GM23338 (cell line): ENCODE results near the gene AGXT. TPM values are rescaled to one million over a fixed set of nuclear protein-coding genes. Genes with fewer than 3 reads are reported as not detected.

Source experiments
- ATAC-seq: fragments of 200-7000 bp; cut with Tn5 transposase; 3 replicates; pipeline ENCODE4 v1.9.1; 2020
- DNase-seq: peaks from one replicate; pipeline ENCODE4 v3.0.0-alpha.2; 2015; ENCODE audit warnings: low spot score
- H2AFZ ChIP-seq: fragments of 200-600 bp; sonication (generic); 2 replicates; pipeline ENCODE4 v1.8.0; 2016; ENCODE audit warnings: antibody characterized with exemption, mild to moderate bottlenecking, moderate library complexity
- H3F3A ChIP-seq: fragments of 200-600 bp; sonication (generic); replicated peaks from 2 replicates; pipeline ENCODE4 v1.8.0; 2017; ENCODE audit warnings: antibody characterized with exemption, mixed run types, low read depth
- H3K27ac ChIP-seq: fragments of 200-600 bp; sonication (generic); 2 replicates; pipeline ENCODE4 v1.6.1; 2016; ENCODE audit warnings: low read depth
- H3K27me3 ChIP-seq: fragments of 200-600 bp; sonication (generic); 2 replicates; pipeline ENCODE4 v1.8.0; 2016; ENCODE audit warnings: mild to moderate bottlenecking, mixed run types, moderate library complexity; ENCODE audit not compliant: insufficient read depth
- H3K36me3 ChIP-seq: fragments of 200-600 bp; sonication (generic); 2 replicates; pipeline ENCODE4 v1.8.0; 2016; ENCODE audit warnings: mild to moderate bottlenecking; ENCODE audit not compliant: insufficient read depth
- H3K4me1 ChIP-seq: fragments of 200-600 bp; sonication (generic); 2 replicates; pipeline ENCODE4 v1.8.0; 2016; ENCODE audit warnings: mild to moderate bottlenecking, moderate library complexity; ENCODE audit not compliant: insufficient read depth
- H3K4me2 ChIP-seq: fragments of 200-600 bp; sonication (generic); 2 replicates; pipeline ENCODE4 v1.7.1; 2017; ENCODE audit warnings: mixed run types
- H3K4me3 ChIP-seq: fragments of 200-600 bp; sonication (generic); 2 replicates; pipeline ENCODE4 v1.6.1; 2016; ENCODE audit warnings: mixed run types
- H3K79me2 ChIP-seq: fragments of 200-600 bp; sonication (generic); replicated peaks from 2 replicates; pipeline ENCODE4 v1.8.0; 2017; ENCODE audit warnings: mild to moderate bottlenecking; ENCODE audit not compliant: insufficient read depth
- H3K9me2 ChIP-seq: fragments of 200-600 bp; sonication (generic); 2 replicates; pipeline ENCODE4 v1.8.0; 2017; ENCODE audit not compliant: insufficient read depth
- H4K20me1 ChIP-seq: fragments of 200-600 bp; sonication (generic); replicated peaks from 2 replicates; pipeline ENCODE4 v1.8.0; 2017; ENCODE audit warnings: mild to moderate bottlenecking; ENCODE audit not compliant: insufficient read depth
- H3K27ac Mint-ChIP-seq: 2 replicates; pipeline ENCODE4 v1.8.0; 2020; ENCODE audit warnings: inconsistent platforms, mild to moderate bottlenecking, moderate library complexity, mixed read lengths
- H3K27me3 Mint-ChIP-seq: 3 replicates; pipeline ENCODE4 v1.8.0; 2022; ENCODE audit warnings: low read depth, mild to moderate bottlenecking, moderate library complexity, mixed read lengths, inconsistent platforms; ENCODE audit not compliant: insufficient read depth, poor library complexity
- H3K36me3 Mint-ChIP-seq: 3 replicates; pipeline ENCODE4 v1.8.0; 2021; ENCODE audit warnings: low read depth, mild to moderate bottlenecking, inconsistent platforms, moderate library complexity, mixed read lengths
- H3K4me1 Mint-ChIP-seq: 3 replicates; pipeline ENCODE4 v1.8.0; 2020; ENCODE audit warnings: mild to moderate bottlenecking, inconsistent platforms, mixed read lengths
- H3K4me3 Mint-ChIP-seq: 3 replicates; pipeline ENCODE4 v1.8.0; 2021; ENCODE audit warnings: moderate library complexity, mild to moderate bottlenecking, inconsistent platforms, mixed read lengths
- H3K9me3 Mint-ChIP-seq: 3 replicates; pipeline ENCODE4 v1.8.0; 2020; ENCODE audit warnings: moderate library complexity, mild to moderate bottlenecking, inconsistent platforms, mixed read lengths
- CREB1 ChIP-seq: fragments of 250-450 bp; sonication (Bioruptor Pico); IDR thresholded peaks from 2 replicates; pipeline ENCODE4 v1.5.0; 2020; ENCODE audit warnings: low read depth, mild to moderate bottlenecking, moderate library complexity
- EZH2 ChIP-seq: fragments of 200-600 bp; sonication (generic); IDR thresholded peaks from one replicate; pipeline ENCODE4 v1.8.0; 2017; ENCODE audit warnings: antibody characterized with exemption, mild to moderate bottlenecking, low read depth; ENCODE audit not compliant: unreplicated experiment
- EZH2phosphoT487 ChIP-seq: fragments of 200-600 bp; sonication (generic); IDR thresholded peaks from one replicate; pipeline ENCODE4 v1.8.1; 2018; ENCODE audit warnings: antibody characterized with exemption; ENCODE audit not compliant: unreplicated experiment
- JUNB ChIP-seq: IDR thresholded peaks from one replicate; pipeline ENCODE4 v1.6.1; 2016; ENCODE audit warnings: antibody characterized with exemption; ENCODE audit not compliant: unreplicated experiment
- NANOG ChIP-seq: IDR thresholded peaks from 2 replicates; pipeline ENCODE4 v1.6.1; 2016; ENCODE audit warnings: antibody characterized with exemption, borderline replicate concordance
- POLR2AphosphoS5 ChIP-seq: IDR thresholded peaks from 2 replicates; pipeline ENCODE4 v1.6.1; 2016; ENCODE audit warnings: antibody characterized with exemption, low read depth
- STAT1 ChIP-seq: IDR thresholded peaks from one replicate; pipeline ENCODE4 v1.6.1; 2016; ENCODE audit warnings: antibody characterized with exemption; ENCODE audit not compliant: unreplicated experiment
- ZNF114 ChIP-seq: fragments of 250-450 bp; sonication (Bioruptor Pico); IDR thresholded peaks from 2 replicates; pipeline ENCODE4 v1.5.0; 2020; ENCODE audit warnings: mild to moderate bottlenecking, moderate library complexity
- ZNF331 ChIP-seq: fragments of 250-450 bp; sonication (Bioruptor Pico); IDR thresholded peaks from 2 replicates; pipeline ENCODE4 v1.5.0; 2020; ENCODE audit warnings: low read depth, mild to moderate bottlenecking, moderate library complexity
- polyA plus RNA-seq: library from polyadenylated mRNA; unstranded; fragments of >200 nt; fragmentation: Nextera tagmentation; extraction: Ambion mirVana; gene quantifications from 2 replicates; pipeline ENCODE4 v1.2.1, GENCODE V29; 2016
- total RNA-seq: library from RNA; depleted of rRNA; stranded (reverse); fragments of >200 nt; shearing (Covaris generic); gene quantifications from 2 replicates; pipeline ENCODE4 v1.2.3, GENCODE V29; 2014
- TF ChIP-seq, protein P1 (sequence below): fragments of 250-450 bp; sonication (Bioruptor Pico); IDR thresholded peaks from 2 replicates; pipeline ENCODE4 v1.5.0; 2020; ENCODE audit warnings: mild to moderate bottlenecking, moderate library complexity
- TF ChIP-seq, protein P2 (sequence below): IDR thresholded peaks from one replicate; pipeline ENCODE4 v1.6.1; 2018; ENCODE audit warnings: antibody characterized with exemption; ENCODE audit not compliant: unreplicated experiment
- TF ChIP-seq, protein P3 (sequence below): IDR thresholded peaks from 2 replicates; pipeline ENCODE4 v1.6.1; 2016; ENCODE audit warnings: antibody characterized with exemption
- TF ChIP-seq, protein P4 (sequence below), 2 experiments: fragments of 200-600 bp in 1 of 2; sonication (generic) in 1 of 2; conservative IDR thresholded peaks; 2 replicates each; pipeline versions ENCODE4 v1.5.1 to v1.6.1; 2016 to 2017; ENCODE audit warnings: antibody characterized with exemption in 2 of 2, low read depth in 2 of 2, mild to moderate bottlenecking in 2 of 2, moderate library complexity in 1 of 2

AGXT gene
- total and polyA plus RNA-seq, 2 experiments from 2014 or later = not detected

DNA sequence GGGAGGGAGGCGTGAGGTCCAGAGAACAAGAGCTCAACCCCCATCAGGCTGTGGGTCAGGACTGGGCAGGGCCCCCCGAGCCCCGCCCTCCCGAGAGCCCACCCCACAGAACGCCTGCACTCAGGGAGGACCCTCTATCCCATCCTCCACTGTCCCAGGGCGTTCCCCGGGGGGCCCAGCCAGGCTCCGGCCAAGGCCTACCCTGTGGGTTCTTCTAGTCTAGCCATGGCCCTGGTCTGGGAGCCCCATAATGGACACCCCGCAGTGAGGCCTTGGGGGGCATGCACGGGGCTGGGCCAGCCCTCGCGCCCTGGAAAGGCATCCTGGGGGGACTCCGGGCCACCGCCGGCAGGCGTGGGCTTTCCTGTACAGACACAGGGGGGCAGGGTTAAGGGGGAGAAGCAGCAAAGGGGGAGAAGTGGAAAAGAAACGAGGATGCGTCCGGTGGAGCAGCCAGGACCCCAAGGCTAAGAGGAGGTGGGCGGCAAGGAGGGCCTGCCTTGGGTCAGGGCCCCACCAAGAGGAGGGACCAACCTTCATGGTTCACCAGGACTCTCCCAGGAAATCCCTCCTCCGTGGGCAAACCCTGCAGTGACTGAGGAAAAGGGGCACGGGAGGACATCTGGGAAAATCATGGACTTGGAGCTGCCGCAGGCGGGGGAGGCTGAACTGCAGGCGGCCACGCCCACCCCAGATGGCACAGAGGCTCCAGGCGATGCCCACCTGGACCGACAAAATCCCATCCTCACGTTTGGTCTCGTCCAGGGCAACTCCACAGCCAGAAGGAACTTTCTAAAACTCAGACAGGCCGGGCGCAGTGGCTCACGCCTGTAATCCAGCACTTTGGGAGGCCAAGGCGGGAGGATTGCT lies 34.8 kb downstream of the AGXT start:
- Histone ChIP-seq H4K20me1 (no peaks in the 10 kb centered on the region), H3K27me3 (no peaks in the 10 kb centered on the region), H3K36me3 (no peaks in the 10 kb centered on the region), H3K27ac (no peak overlapping the region), H3K4me2 (no peak overlapping the region), H3K9me2 (no peaks in the 10 kb centered on the region), H3K4me3 (no peak overlapping the region), H2AFZ (no peak overlapping the region), H3K4me1 (no peaks in the 10 kb centered on the region), H3F3A (no peaks in the 10 kb centered on the region), H3K79me2 (no peaks in the 10 kb centered on the region)
- Mint-ChIP-seq H3K27me3 (peaks cover 12% of the 10 kb centered on the region), H3K4me3 (no peak overlapping the region), H3K9me3 (peaks cover 13% of the 10 kb centered on the region; the same call in 1 of the 3 replicates), H3K4me1 (no peaks in the 10 kb centered on the region; the same call in 2 of the 3 replicates), H3K27ac (no peak overlapping the region), H3K36me3 (no peaks in the 10 kb centered on the region)
- no peak for ATAC-seq
- DNase-seq = no peak
- TF ChIP-seq JUNB (no peak), STAT1 (no peak), NANOG (no peak), ZNF114 (CRISPR knock-in tag) (no peak), ZNF331 (CRISPR knock-in tag) (no peak), POLR2AphosphoS5 (no peak), CREB1 (CRISPR knock-in tag) (no peak), EZH2 (no peak), EZH2phosphoT487 (no peak)
- TF ChIP-seq, protein P1, sequence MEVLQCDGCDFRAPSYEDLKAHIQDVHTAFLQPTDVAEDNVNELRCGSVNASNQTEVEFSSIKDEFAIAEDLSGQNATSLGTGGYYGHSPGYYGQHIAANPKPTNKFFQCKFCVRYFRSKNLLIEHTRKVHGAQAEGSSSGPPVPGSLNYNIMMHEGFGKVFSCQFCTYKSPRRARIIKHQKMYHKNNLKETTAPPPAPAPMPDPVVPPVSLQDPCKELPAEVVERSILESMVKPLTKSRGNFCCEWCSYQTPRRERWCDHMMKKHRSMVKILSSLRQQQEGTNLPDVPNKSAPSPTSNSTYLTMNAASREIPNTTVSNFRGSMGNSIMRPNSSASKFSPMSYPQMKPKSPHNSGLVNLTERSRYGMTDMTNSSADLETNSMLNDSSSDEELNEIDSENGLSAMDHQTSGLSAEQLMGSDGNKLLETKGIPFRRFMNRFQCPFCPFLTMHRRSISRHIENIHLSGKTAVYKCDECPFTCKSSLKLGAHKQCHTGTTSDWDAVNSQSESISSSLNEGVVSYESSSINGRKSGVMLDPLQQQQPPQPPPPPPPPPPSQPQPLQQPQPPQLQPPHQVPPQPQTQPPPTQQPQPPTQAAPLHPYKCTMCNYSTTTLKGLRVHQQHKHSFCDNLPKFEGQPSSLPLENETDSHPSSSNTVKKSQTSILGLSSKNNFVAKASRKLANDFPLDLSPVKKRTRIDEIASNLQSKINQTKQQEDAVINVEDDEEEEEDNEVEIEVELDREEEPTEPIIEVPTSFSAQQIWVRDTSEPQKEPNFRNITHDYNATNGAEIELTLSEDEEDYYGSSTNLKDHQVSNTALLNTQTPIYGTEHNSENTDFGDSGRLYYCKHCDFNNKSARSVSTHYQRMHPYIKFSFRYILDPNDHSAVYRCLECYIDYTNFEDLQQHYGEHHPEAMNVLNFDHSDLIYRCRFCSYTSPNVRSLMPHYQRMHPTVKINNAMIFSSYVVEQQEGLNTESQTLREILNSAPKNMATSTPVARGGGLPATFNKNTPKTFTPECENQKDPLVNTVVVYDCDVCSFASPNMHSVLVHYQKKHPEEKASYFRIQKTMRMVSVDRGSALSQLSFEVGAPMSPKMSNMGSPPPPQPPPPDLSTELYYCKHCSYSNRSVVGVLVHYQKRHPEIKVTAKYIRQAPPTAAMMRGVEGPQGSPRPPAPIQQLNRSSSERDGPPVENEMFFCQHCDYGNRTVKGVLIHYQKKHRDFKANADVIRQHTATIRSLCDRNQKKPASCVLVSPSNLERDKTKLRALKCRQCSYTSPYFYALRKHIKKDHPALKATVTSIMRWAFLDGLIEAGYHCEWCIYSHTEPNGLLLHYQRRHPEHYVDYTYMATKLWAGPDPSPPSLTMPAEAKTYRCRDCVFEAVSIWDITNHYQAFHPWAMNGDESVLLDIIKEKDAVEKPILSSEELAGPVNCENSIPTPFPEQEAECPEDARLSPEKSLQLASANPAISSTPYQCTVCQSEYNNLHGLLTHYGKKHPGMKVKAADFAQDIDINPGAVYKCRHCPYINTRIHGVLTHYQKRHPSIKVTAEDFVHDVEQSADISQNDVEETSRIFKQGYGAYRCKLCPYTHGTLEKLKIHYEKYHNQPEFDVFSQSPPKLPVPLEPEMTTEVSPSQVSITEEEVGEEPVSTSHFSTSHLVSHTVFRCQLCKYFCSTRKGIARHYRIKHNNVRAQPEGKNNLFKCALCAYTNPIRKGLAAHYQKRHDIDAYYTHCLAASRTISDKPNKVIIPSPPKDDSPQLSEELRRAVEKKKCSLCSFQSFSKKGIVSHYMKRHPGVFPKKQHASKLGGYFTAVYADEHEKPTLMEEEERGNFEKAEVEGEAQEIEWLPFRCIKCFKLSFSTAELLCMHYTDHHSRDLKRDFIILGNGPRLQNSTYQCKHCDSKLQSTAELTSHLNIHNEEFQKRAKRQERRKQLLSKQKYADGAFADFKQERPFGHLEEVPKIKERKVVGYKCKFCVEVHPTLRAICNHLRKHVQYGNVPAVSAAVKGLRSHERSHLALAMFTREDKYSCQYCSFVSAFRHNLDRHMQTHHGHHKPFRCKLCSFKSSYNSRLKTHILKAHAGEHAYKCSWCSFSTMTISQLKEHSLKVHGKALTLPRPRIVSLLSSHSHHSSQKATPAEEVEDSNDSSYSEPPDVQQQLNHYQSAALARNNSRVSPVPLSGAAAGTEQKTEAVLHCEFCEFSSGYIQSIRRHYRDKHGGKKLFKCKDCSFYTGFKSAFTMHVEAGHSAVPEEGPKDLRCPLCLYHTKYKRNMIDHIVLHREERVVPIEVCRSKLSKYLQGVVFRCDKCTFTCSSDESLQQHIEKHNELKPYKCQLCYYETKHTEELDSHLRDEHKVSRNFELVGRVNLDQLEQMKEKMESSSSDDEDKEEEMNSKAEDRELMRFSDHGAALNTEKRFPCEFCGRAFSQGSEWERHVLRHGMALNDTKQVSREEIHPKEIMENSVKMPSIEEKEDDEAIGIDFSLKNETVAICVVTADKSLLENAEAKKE (CRISPR knock-in tag) = no peak
- TF ChIP-seq, protein P2, sequence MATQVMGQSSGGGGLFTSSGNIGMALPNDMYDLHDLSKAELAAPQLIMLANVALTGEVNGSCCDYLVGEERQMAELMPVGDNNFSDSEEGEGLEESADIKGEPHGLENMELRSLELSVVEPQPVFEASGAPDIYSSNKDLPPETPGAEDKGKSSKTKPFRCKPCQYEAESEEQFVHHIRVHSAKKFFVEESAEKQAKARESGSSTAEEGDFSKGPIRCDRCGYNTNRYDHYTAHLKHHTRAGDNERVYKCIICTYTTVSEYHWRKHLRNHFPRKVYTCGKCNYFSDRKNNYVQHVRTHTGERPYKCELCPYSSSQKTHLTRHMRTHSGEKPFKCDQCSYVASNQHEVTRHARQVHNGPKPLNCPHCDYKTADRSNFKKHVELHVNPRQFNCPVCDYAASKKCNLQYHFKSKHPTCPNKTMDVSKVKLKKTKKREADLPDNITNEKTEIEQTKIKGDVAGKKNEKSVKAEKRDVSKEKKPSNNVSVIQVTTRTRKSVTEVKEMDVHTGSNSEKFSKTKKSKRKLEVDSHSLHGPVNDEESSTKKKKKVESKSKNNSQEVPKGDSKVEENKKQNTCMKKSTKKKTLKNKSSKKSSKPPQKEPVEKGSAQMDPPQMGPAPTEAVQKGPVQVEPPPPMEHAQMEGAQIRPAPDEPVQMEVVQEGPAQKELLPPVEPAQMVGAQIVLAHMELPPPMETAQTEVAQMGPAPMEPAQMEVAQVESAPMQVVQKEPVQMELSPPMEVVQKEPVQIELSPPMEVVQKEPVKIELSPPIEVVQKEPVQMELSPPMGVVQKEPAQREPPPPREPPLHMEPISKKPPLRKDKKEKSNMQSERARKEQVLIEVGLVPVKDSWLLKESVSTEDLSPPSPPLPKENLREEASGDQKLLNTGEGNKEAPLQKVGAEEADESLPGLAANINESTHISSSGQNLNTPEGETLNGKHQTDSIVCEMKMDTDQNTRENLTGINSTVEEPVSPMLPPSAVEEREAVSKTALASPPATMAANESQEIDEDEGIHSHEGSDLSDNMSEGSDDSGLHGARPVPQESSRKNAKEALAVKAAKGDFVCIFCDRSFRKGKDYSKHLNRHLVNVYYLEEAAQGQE = no peak
- TF ChIP-seq, protein P3, sequence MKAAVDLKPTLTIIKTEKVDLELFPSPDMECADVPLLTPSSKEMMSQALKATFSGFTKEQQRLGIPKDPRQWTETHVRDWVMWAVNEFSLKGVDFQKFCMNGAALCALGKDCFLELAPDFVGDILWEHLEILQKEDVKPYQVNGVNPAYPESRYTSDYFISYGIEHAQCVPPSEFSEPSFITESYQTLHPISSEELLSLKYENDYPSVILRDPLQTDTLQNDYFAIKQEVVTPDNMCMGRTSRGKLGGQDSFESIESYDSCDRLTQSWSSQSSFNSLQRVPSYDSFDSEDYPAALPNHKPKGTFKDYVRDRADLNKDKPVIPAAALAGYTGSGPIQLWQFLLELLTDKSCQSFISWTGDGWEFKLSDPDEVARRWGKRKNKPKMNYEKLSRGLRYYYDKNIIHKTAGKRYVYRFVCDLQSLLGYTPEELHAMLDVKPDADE = no peak
- TF ChIP-seq, protein P4, sequence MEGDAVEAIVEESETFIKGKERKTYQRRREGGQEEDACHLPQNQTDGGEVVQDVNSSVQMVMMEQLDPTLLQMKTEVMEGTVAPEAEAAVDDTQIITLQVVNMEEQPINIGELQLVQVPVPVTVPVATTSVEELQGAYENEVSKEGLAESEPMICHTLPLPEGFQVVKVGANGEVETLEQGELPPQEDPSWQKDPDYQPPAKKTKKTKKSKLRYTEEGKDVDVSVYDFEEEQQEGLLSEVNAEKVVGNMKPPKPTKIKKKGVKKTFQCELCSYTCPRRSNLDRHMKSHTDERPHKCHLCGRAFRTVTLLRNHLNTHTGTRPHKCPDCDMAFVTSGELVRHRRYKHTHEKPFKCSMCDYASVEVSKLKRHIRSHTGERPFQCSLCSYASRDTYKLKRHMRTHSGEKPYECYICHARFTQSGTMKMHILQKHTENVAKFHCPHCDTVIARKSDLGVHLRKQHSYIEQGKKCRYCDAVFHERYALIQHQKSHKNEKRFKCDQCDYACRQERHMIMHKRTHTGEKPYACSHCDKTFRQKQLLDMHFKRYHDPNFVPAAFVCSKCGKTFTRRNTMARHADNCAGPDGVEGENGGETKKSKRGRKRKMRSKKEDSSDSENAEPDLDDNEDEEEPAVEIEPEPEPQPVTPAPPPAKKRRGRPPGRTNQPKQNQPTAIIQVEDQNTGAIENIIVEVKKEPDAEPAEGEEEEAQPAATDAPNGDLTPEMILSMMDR (conservative IDR thresholded peaks at IDR 0.05; ENCODE audit: low read depth in 2 of 2) = no peak
